Measurements from ENCODE around the gene PSME2. TPM values are rescaled to one million over a fixed set of nuclear protein-coding genes. Genes with fewer than 3 reads are reported as not detected.

PSME2 gene
- total and polyA plus RNA-seq, 9 of the 15 experiments (the other 6 are each of a cell fraction or from before 2014, with no cell fraction given), result 111 to 579 (median 159) TPM

GRCh38 chr14:24141097-24141880 is 5.1 kb downstream of the PSME2 start, which contains the start of gene EMC9 (continued):
- TF ChIP-seq ZBTB26 (CRISPR knock-in tag; IDR thresholded peaks at IDR 0.05) (no peak), NR0B1 (IDR thresholded peaks at IDR 0.05; ENCODE audit: partially characterized antibody) (no peak), RBM17 (IDR thresholded peaks at IDR 0.05; ENCODE audit: borderline replicate concordance, low read depth, low read length) (no peak), RBM34 (IDR thresholded peaks at IDR 0.05; ENCODE audit: borderline replicate concordance, insufficient read depth, low read length) (no peak), E2F5 (CRISPR knock-in tag; IDR thresholded peaks at IDR 0.05) (no peak), ZNF778 (CRISPR knock-in tag; IDR thresholded peaks at IDR 0.05) (no peak), ATF4 (CRISPR knock-in tag; IDR thresholded peaks at IDR 0.05) (no peak), CREB1 (IDR thresholded peaks at IDR 0.05) (0 out of 2 replicates have a peak, but pooled peaks have one; percentile 14), CREB1 (CRISPR knock-in tag; IDR thresholded peaks at IDR 0.05) (no peak; the same call in 1 of the 2 replicates), KAT2B (IDR thresholded peaks at IDR 0.05; ENCODE audit: low read depth, low read length) (no peak), TGIF2 (CRISPR knock-in tag; IDR thresholded peaks at IDR 0.05) (no peak), PTTG1 (tag; IDR thresholded peaks at IDR 0.05; ENCODE audit: low read depth) (no peak), ZNF75A (CRISPR knock-in tag; IDR thresholded peaks at IDR 0.05) (no peak), TAF7 (tag; IDR thresholded peaks at IDR 0.05) (peak; percentile 9; the same call in 1 of the 2 replicates), ZNF174 (CRISPR knock-in tag; IDR thresholded peaks at IDR 0.05) (no peak), CBFA2T3 (IDR thresholded peaks at IDR 0.05) (no peak), ATF7 (IDR thresholded peaks at IDR 0.05) (peak; percentile 57), LEF1 (IDR thresholded peaks at IDR 0.05) (no peak), ZHX1 (conservative IDR thresholded peaks at IDR 0.05; ENCODE audit: low read length) (no peak), MIER1 (IDR thresholded peaks at IDR 0.05; ENCODE audit: low read depth) (no peak), DLX4 (CRISPR knock-in tag; IDR thresholded peaks at IDR 0.05) (no peak)

Measured in K562 (cell line).